H9 (cell line): Measurements from ENCODE around the gene STK32B. TPM values are rescaled to one million over a fixed set of nuclear protein-coding genes. Genes with fewer than 3 reads are reported as not detected.

Experiments
- DNase-seq: peaks from one replicate; pipeline ENCODE4 v3.0.0-alpha.2; 2017
- H2AFZ ChIP-seq: one replicate; pipeline ENCODE4 v1.6.1; 2013; ENCODE audit warnings: mild to moderate bottlenecking, low read length, control low read depth, moderate library complexity
- H2AK5ac ChIP-seq: 2 replicates; pipeline ENCODE4 v1.6.1; 2013; ENCODE audit warnings: low read length, control low read depth, mixed read lengths; ENCODE audit not compliant: insufficient read length
- H2BK120ac ChIP-seq: one replicate; pipeline ENCODE4 v1.6.1; 2013; ENCODE audit warnings: low read depth, mild to moderate bottlenecking, low read length, control low read depth, inconsistent platforms; ENCODE audit not compliant: poor library complexity, severe bottlenecking
- H2BK12ac ChIP-seq: 2 replicates; pipeline ENCODE4 v1.6.1; 2013; ENCODE audit warnings: low read length, control low read depth, mixed read lengths, low read depth; ENCODE audit not compliant: insufficient read length
- H2BK15ac ChIP-seq: 2 replicates; pipeline ENCODE4 v1.6.1; 2013; ENCODE audit warnings: low read depth, low read length, control low read depth
- H2BK20ac ChIP-seq: one replicate; pipeline ENCODE4 v1.6.1; 2013; ENCODE audit warnings: low read depth, mild to moderate bottlenecking, low read length, control low read depth, inconsistent platforms; ENCODE audit not compliant: poor library complexity, severe bottlenecking
- H2BK5ac ChIP-seq: 2 replicates; pipeline ENCODE4 v1.6.1; 2013; ENCODE audit warnings: low read length, control low read depth, mixed read lengths; ENCODE audit not compliant: insufficient read length
- H3K14ac ChIP-seq: 2 replicates; pipeline ENCODE4 v1.6.1; 2013; ENCODE audit warnings: low read length, control low read depth; ENCODE audit not compliant: insufficient read depth
- H3K18ac ChIP-seq: 2 replicates; pipeline ENCODE4 v1.6.1; 2013; ENCODE audit warnings: low read depth, mild to moderate bottlenecking, mixed read lengths, low read length, control low read depth; ENCODE audit not compliant: insufficient read length
- H3K23ac ChIP-seq: 2 replicates; pipeline ENCODE4 v1.6.1; 2013; ENCODE audit warnings: low read length, control low read depth, mixed read lengths, low read depth; ENCODE audit not compliant: insufficient read length
- H3K23me2 ChIP-seq: 2 replicates; pipeline ENCODE4 v1.6.1; 2013; ENCODE audit warnings: low read depth, mild to moderate bottlenecking, mixed read lengths, low read length, control low read depth; ENCODE audit not compliant: insufficient read length, poor library complexity, severe bottlenecking
- H3K27ac ChIP-seq: 2 replicates; pipeline ENCODE4 v1.5.1; 2013; ENCODE audit warnings: low read length, control low read depth, mixed read lengths, low read depth; ENCODE audit not compliant: insufficient read length
- H3K27me3 ChIP-seq: 2 replicates; pipeline ENCODE4 v1.6.1; 2013; ENCODE audit warnings: low read length, control low read depth, inconsistent platforms; ENCODE audit not compliant: insufficient read depth
- H3K4ac ChIP-seq: 2 replicates; pipeline ENCODE4 v1.6.1; 2013; ENCODE audit warnings: low read depth, mild to moderate bottlenecking, control low read depth, inconsistent platforms, low read length, moderate library complexity
- H3K4me1 ChIP-seq: 2 replicates; pipeline ENCODE4 v1.6.1; 2013; ENCODE audit warnings: low read length, control low read depth, inconsistent platforms; ENCODE audit not compliant: insufficient read depth
- H3K4me2 ChIP-seq: 2 replicates; pipeline ENCODE4 v1.6.1; 2013; ENCODE audit warnings: low read length, control low read depth, mixed read lengths; ENCODE audit not compliant: insufficient read length, insufficient read depth
- H3K56ac ChIP-seq: 2 replicates; pipeline ENCODE4 v1.6.1; 2013; ENCODE audit warnings: low read depth, mild to moderate bottlenecking, mixed read lengths, low read length, control low read depth; ENCODE audit not compliant: insufficient read length
- H3K79me1 ChIP-seq: 2 replicates; pipeline ENCODE4 v1.6.1; 2013; ENCODE audit warnings: low read depth, mild to moderate bottlenecking, moderate library complexity, low read length, control low read depth, inconsistent platforms; ENCODE audit not compliant: insufficient read depth, poor library complexity, severe bottlenecking
- H3K79me2 ChIP-seq: 2 replicates; pipeline ENCODE4 v1.6.1; 2013; ENCODE audit warnings: low read length, control low read depth, inconsistent platforms; ENCODE audit not compliant: insufficient read depth
- H3K9ac ChIP-seq: 2 replicates; pipeline ENCODE4 v1.6.1; 2013; ENCODE audit warnings: low read length, control low read depth, mixed read lengths; ENCODE audit not compliant: insufficient read length; ENCODE audit errors: extremely low read depth
- H3K9me3 ChIP-seq: one replicate; pipeline ENCODE4 v1.6.1; 2013; ENCODE audit warnings: low read depth, low read length, inconsistent platforms; ENCODE audit not compliant: control insufficient read depth
- H3T11ph ChIP-seq: one replicate; pipeline ENCODE4 v1.6.1; 2013; ENCODE audit warnings: mild to moderate bottlenecking, low read length, control low read depth, inconsistent platforms
- H4K20me1 ChIP-seq: one replicate; pipeline ENCODE4 v1.6.1; 2013; ENCODE audit not compliant: control insufficient read depth, insufficient read length, insufficient read depth
- H4K5ac ChIP-seq: 2 replicates; pipeline ENCODE4 v1.6.1; 2013; ENCODE audit warnings: low read depth, mild to moderate bottlenecking, mixed read lengths, low read length, control low read depth; ENCODE audit not compliant: insufficient read length
- H4K8ac ChIP-seq: replicated peaks from 2 replicates; pipeline ENCODE4 v1.6.1; 2013; ENCODE audit warnings: low read length, control low read depth, mixed read lengths, low read depth; ENCODE audit not compliant: insufficient read length
- H4K91ac ChIP-seq: 2 replicates; pipeline ENCODE4 v1.6.1; 2013; ENCODE audit warnings: low read depth, mild to moderate bottlenecking, moderate library complexity, mixed read lengths, low read length, control low read depth; ENCODE audit not compliant: insufficient read length
- H3K27ac Mint-ChIP-seq, 3 experiments: 2 replicates in 2 of 3; 3 replicates in 1 of 3; pipeline ENCODE4 v1.8.0; 2020 to 2021; ENCODE audit warnings: mixed read lengths in 3 of 3, mild to moderate bottlenecking in 1 of 3, moderate library complexity in 1 of 3
- H3K27me3 Mint-ChIP-seq: 2 replicates; pipeline ENCODE4 v1.8.0; 2021; ENCODE audit warnings: low read depth, mild to moderate bottlenecking, moderate library complexity, mixed read lengths
- H3K36me3 Mint-ChIP-seq, 3 experiments: 2 replicates in 2 of 3; 3 replicates in 1 of 3; pipeline ENCODE4 v1.8.0; 2020 to 2021; ENCODE audit warnings: low read depth in 3 of 3, mixed read lengths in 3 of 3; ENCODE audit not compliant: insufficient read depth in 1 of 3
- H3K4me1 Mint-ChIP-seq, 2 experiments: 2 replicates each; pipeline ENCODE4 v1.8.0; 2020; ENCODE audit warnings: mixed read lengths in 2 of 2
- H3K4me3 Mint-ChIP-seq, 2 experiments: 2 replicates in 1 of 2; 3 replicates in 1 of 2; pipeline ENCODE4 v1.8.0; 2020 to 2021; ENCODE audit warnings: mild to moderate bottlenecking in 2 of 2, mixed read lengths in 2 of 2, moderate library complexity in 1 of 2
- H3K9me3 Mint-ChIP-seq, 2 experiments: 2 replicates in 1 of 2; 3 replicates in 1 of 2; pipeline ENCODE4 v1.8.0; 2020; ENCODE audit warnings: mild to moderate bottlenecking in 2 of 2, mixed read lengths in 2 of 2, moderate library complexity in 1 of 2
- WGBS: extraction: QIAGEN DNeasy Blood & Tissue Kit; methylation state at CpG from one replicate; pipeline ENCODE4 v1.1.7; 2013; ENCODE audit warnings: missing lambda C conversion rate, low lambda C conversion rate, mixed read lengths; ENCODE audit not compliant: insufficient read length; ENCODE audit errors: extremely low coverage; 5-methylcytosine and 5-hydroxymethylcytosine counted together
- total RNA-seq: library from RNA; stranded (reverse); gene quantifications from 2 replicates; pipeline ENCODE4 v1.2.1, GENCODE V29; 2021
- TF ChIP-seq, protein P1 (sequence below): fragments of 200-600 bp; sonication (generic); conservative IDR thresholded peaks from 3 replicates; pipeline ENCODE4 v1.8.0; 2021; ENCODE audit warnings: antibody characterized with exemption, mild to moderate bottlenecking

The STK32B gene
- total RNA-seq, 1 experiment from 2014 or later = 1.0 TPM

GRCh38 chr4:5191831-5192230 is 140.6 kb downstream of the STK32B start:
- Mint-ChIP-seq H3K27ac (no peak overlapping the region; a peak in 1 of 7 replicates), H3K27me3 (peaks cover 9% of the 10 kb centered on the region), H3K9me3 (no peaks in the 10 kb centered on the region), H3K36me3 (no peaks in the 10 kb centered on the region; a peak in 1 of 7 replicates), H3K4me1 (peaks cover 2 to 5% of the 10 kb centered on the region in 2 experiments; a peak in 1 of 4 replicates), H3K4me3 (no peak overlapping the region)
- Histone ChIP-seq H2AFZ (no peak overlapping the region), H2AK5ac (no peak overlapping the region), H3K4ac (no peak overlapping the region), H3K4me1 (no peaks in the 10 kb centered on the region), H3T11ph (no peak overlapping the region), H4K5ac (no peak overlapping the region), H3K23me2 (no peaks in the 10 kb centered on the region), H2BK12ac (no peak overlapping the region), H2BK15ac (no peak overlapping the region), H2BK20ac (no peak overlapping the region), H4K91ac (no peak overlapping the region), H4K20me1 (no peaks in the 10 kb centered on the region), H3K9me3 (no peaks in the 10 kb centered on the region), H4K8ac (no peak overlapping the region), H3K18ac (no peak overlapping the region), H3K27me3 (no peaks in the 10 kb centered on the region), H3K9ac (no peak overlapping the region), H2BK5ac (no peak overlapping the region), H3K79me1 (no peaks in the 10 kb centered on the region), H3K23ac (no peak overlapping the region), H3K27ac (no peak overlapping the region), H3K56ac (no peak overlapping the region), H3K79me2 (no peaks in the 10 kb centered on the region), H2BK120ac (no peak overlapping the region), H3K14ac (no peak overlapping the region), H3K4me2 (no peak overlapping the region)
- no peak for DNase-seq
- WGBS = no CpG with 5 or more reads among the region's 6 CpGs
- TF ChIP-seq, protein P1, sequence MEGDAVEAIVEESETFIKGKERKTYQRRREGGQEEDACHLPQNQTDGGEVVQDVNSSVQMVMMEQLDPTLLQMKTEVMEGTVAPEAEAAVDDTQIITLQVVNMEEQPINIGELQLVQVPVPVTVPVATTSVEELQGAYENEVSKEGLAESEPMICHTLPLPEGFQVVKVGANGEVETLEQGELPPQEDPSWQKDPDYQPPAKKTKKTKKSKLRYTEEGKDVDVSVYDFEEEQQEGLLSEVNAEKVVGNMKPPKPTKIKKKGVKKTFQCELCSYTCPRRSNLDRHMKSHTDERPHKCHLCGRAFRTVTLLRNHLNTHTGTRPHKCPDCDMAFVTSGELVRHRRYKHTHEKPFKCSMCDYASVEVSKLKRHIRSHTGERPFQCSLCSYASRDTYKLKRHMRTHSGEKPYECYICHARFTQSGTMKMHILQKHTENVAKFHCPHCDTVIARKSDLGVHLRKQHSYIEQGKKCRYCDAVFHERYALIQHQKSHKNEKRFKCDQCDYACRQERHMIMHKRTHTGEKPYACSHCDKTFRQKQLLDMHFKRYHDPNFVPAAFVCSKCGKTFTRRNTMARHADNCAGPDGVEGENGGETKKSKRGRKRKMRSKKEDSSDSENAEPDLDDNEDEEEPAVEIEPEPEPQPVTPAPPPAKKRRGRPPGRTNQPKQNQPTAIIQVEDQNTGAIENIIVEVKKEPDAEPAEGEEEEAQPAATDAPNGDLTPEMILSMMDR = no peak
